GM19395 (cell line): ENCODE data around the gene AGPAT2.
"Not testable (repeated sequence)": the region's sequence is repeated elsewhere in the genome, so short reads cannot be mapped to it uniquely, and the experiment has no call there.

Source experiments
- ATAC-seq: cut with Tn5 transposase; IDR thresholded peaks from one replicate; pipeline ENCODE4 v1.9.1; 2021; ENCODE audit warnings: mild to moderate bottlenecking, moderate library complexity; ENCODE audit not compliant: unreplicated experiment

AGPAT2 gene

DNA sequence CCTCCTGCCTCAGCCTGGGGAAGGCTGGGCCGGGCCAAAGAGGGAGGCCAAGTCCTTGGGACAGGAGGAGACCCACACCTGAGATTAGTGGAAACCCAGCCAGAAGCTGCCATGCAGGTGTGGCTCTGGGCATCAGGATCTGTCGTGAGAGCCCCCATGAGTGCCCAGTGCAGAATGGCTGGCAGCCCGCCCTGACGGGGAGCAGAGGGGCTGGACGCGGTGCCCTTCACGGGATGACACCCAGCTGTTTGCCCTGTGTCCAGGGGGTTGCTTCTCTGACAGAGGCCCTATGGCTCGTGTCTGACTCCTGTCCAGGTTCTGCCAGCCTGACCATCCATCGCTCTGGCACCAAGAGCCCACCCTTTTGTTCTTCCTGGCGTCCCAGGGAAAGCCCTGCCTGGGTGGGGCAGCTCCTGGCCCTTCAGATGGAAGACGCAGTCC is 33.7 kb upstream of the AGPAT2 start:
- ATAC-seq, result no peak

DNA sequence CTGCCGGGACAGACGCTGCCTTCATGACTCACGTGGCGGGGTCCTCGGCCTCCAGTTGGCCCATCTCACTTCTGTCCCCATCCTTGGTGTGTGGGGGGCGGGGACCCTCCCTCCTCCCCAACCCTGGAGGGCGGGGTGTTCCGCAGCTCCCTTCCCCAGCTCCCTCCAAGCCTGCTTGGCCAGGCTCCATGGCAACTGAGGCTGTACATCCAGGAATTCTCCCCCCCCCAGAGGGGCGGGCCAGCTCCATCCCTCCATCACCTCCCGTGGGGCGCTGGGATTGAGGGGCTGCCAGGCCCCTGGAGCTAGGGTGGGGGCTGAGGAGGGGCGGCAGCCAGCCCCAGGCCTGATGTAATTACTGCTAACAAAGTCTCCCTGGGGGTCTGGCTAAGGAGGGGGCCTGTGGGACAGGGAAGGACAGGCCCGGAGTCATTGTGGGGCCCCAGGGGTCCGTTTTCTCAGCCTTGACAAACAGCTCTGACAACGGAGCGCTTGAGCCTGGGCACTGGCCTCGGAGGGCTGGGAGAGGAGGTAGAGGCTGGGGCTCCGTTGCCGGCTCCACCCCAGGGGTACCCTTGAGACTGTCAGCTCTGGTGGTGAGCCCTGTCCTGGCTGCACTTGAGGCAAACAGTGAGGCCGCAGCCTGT is 33.1 kb upstream of the AGPAT2 start:
- no peak for ATAC-seq

DNA sequence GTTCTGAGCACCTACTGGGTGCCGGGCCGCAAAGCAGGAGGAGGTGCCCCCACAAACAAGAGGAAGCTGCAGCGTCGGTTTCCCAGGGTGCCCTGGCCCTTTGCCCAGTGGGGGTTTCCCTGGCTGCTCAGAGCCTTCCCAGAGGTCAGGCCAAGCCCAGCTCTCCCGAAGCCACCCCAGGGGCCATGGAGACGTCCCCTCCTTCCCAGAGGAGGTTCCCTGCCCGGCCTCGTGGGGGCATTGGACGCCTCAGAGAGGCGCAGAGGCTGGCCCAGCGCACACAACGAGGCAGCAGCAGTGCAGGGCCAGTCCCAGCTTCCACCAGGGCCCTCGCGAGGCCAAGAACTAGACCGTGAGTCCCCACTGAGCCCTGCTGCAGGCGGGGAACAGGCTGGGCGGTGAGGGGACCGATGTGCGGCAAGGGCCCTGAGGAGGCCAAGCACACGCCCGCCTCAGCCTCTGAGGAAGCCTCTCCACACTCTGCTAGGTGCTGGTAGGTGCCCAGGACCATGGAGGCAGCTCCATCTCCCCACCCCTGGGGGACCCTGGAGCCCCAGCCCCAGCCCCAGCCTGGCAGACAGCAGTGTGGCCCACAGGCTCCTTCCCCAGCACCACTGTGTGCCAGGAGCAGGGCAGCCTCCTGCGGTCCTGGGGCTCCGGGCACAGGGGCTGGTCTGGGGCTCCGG is 32.1 kb upstream of the AGPAT2 start:
- ATAC-seq, result no peak

DNA sequence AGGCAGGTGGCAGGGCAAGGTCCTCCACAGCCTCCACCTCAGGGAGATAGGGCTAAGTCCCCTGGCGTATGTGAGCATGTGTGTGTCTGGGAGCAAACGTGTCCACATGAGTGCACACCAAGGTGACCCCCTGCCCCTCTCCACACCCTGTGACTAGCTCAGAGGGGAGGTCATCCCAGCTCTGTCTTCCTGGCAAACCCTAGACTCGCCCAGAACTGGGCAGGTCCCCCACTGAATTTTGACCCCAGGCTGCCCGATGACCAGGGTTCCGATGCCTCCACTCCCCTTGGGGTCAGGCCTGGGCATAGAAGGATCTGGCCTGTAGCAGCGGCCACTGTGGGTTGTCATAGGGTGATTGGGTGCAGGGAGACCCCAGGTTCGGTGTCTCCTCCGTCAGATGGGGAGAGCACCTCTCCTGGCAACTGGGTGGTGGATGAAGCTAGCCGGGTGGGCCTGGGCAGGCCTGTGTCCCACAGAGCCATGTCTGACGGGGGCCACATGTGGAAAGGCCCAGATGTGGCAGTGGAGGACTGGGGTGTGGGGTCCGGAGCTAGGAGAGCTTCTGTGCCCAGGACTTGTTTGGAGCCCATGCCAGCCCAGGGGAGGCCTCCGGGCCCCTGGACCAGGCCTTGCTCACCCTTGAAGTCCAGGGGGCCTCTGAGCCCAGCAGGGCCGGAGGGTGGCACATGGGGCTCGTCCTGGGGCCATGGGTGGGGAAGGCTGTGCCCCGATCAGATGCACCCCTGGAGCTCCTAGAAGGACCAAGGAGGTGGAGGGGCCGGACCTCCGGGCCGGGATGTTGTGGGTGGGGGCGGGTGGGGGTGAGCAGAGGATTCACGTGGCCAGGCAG is 31.3 kb upstream of the AGPAT2 start:
- no peak for ATAC-seq

DNA sequence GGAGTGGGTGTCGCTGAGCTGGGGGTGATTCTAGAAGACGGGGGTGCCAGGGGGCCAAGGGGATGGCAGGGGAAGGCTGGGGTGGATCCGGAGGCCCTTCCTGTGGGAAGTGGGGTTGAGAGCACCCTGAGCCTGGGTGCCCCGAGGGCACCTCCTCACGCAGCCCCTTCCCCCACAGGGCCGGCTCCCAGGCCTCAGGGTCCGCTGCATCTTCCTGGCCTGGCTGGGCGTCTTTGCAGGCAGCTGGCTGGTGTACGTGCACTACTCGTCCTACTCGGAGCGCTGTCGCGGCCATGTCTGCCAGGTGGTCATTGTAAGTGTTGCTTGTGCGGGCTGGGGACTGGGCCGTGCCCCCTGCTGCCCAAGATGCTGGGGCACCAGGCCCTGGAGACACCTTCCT is 30.1 kb upstream of the AGPAT2 start:
- no peak for ATAC-seq

- ATAC-seq, result no peak
Observed at GRCh38 chr9:136714893-136715274, 27.6 kb upstream of the AGPAT2 start.

DNA sequence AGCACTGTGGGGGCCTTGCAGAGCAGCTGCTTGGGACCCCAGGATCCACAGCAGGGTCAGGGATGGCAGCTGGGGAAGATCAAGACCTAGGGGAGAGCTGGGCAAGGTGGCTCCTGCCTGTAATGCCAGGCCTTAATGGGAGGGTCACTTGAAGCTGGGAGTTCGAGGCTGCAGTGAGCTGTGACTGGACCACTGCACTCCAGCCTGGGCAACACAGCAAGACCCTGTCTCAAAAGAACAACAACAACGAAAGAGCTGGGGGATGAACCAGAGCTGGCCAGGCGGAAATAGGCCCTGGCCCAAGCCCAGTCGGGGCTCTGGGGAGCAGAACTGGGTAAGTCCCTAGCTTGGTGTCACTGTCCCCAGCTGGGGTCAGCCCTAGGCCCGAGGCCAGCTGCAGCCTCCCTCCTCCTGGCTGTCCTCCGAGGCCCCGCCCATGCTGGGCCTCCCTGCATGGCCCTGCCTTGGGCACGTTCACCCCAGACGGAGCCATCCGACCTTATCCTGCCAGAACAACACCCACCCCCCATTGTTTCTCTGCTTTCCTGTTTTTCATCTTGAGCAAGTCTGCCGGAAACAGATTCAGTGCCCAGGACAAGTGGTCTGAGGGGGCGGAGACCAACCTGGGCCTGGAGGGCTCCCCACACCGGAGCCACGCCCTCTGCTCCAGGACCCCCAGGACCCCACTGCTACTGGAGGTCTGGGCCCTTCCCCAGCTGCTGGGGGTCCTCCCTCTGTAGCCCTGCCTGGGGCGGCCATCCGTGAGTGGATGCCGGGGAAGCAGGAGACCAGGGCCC is 27.0 kb upstream of the AGPAT2 start:
- no peak for ATAC-seq

DNA sequence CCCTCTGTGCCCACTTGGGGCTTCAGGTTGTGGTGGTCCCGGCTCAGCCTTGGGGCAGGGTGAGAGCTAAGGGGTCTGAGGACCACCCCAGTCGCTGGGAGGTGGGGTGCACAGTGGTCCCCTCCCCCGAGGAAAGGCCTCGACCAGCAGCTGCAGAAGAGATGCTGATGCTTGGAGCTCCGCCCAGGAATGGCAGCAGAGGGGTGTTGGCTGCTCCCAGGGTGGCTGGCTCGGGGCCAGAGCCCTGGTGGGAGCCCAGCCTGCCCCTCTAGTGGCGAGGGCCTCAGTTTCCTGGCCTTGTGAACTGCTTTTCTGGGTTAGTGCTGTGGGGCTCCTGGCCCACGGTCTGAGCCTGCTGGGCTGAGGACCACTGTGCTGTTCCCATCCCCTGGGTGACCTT is 26.3 kb upstream of the AGPAT2 start:
- no peak for ATAC-seq

DNA sequence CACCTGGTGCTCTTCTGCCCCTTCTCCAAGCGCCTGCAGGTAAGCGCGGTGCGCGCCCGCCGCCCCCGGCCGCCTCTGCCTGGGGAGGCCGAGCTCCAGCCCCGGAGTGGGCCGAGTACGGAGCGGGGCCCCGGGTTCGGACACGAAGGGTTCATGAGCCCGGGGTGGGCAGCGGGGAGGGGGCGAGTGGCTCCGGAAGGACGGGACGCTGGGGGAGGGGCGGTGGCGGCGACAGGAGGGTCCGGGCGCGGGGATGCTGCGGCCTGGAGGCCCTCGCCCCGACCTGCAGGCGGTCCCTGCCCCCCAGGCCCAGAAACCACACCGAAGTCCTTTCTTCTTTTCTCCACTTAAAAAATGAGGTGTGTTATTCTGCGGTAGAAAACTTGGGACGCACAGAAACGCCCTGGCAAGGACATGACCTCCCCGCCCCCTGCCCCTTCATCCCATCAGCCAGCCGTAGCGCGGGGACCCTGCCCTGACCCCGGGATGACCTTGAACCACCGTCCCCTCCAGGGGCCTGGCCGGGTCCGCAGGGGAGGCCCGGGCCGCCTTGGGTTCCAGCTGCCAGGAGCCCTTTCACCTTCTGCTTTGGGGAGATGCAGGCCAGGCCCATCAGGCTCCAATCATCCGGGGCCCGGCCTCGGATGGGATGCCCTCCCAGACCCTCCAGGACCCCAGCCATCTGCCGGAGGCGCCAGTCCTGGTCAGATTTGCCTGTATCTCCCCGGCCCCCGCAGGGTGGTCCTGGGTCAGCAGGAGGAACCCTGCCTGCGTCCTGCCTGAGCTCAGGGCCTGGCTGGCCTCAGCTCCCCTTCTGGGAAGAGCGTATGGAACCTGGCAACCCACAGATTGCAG is 25.7 kb upstream of the AGPAT2 start:
- no peak for ATAC-seq

GRCh38 chr9:136711751-136712689 is 24.8 kb upstream of the AGPAT2 start, which contains the start of gene DIPK1B:
DIPK1B (plus strand) TSS chr9:136712572; CDS start chr9:136712666, 94 bp downstream.
- no peak for ATAC-seq

- ATAC-seq, result not testable (repeated sequence)
Observed at GRCh38 chr9:136711219-136711648, 24.0 kb upstream of the AGPAT2 start.

DNA sequence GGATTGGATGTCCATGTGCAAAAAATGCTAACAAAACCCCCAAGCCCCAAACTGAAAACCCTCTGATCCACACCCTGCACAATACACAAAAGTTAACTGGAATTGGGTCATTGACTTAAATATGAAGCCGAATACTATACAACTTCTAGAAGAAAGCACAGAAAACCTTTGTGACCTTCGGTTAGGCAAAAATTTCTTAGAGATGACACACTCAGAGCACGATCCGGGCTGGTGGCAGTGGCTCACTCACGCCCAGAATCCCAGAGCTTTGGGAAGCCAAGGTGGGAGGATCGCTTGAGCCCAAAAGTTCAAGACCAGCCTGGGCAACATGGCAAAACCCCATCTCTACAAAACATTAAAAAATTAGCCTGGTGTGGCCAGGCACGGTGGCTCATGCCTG is 23.3 kb upstream of the AGPAT2 start:
- no peak for ATAC-seq

GRCh38 chr9:136709454-136710109 is 22.3 kb upstream of the AGPAT2 start:
- ATAC-seq, result no peak

DNA sequence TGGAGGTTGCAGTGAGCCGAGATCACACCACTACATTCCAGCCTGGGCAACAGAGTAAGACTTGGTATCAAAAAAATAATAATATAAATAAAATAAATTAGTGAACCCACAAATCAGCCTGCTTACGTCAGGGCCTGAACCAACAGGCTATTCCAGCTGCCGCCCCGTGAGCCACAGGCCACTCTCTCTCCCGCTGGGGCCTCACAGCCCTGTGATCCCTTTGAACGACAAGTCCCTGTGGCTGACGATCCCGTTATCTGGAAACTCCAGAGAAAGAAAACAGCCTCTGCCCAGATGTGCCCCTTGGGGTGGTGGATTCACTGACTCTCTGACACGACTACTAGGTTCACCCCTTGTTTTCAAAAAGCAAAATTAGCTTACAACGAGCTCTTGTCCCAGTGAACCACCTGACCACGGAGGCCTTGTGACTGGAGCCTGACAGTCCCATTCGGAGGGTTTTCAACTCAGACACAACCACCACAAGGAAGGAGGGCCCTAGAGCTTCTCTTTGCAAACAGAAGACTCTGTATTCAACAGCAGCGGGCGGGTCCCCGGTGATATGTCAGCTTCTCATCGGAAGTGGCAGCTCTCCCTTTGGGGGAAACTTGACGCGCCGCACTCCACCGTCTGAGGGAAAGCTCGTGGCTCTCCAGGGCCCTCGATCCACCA is 20.7 kb upstream of the AGPAT2 start:
- no peak for ATAC-seq

GRCh38 chr9:136707011-136707410 is 19.8 kb upstream of the AGPAT2 start:
- no peak for ATAC-seq

DNA sequence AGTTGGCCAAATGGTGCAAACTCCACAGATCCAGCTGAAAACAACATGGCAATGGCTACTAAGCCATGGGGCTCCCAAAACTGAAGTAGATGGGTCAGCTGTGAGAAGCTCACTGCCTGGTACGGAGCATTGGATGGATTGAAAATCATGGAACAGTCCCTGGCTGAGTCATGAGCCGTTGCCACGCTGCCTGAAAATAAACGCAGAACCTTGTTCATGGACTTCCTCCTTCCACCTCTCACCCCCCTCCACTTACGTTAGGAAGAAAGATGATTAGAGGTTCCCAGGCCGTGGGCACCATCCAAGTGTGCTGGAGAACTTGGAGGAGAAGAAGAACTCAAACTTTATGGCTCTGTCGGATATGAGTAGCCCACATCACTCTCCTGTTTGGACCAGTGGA is 18.3 kb upstream of the AGPAT2 start:
- no peak for ATAC-seq

DNA sequence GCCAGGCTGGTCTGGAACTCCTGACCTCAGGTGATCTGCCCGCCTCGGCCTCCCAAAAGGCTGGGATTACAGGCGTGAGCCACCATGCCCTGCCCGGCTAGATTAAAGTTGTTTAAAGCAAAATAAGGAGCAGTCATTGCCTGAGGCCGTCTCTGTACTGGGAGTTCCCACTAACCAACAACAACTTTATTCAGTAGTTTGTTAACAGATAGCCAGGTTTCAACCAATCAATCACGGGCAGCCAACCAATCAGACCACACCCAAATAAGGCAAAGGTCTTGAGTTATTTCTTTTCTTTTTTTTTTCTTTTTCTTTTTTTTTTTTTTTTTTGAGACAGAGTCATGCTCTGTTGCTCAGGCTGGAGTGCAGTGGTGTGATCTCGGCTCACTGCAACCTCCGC is 17.5 kb upstream of the AGPAT2 start:
- not testable (repeated sequence) for ATAC-seq
